Activated T-cell treated with anti-CD3 and anti-CD28 coated beads for 48 hours (primary cell): ENCODE measurements around the gene RNF181.
"Not testable (repeated sequence)": the region's sequence is repeated elsewhere in the genome, so short reads cannot be mapped to it uniquely, and the experiment has no call there.

ENCODE experiments used
- DNase-seq: peaks from one replicate; pipeline ENCODE4 v3.0.0-alpha.2; 2020; ENCODE audit warnings: low read depth

Gene RNF181

GRCh38 chr2:85614757-85615156 is 19.2 kb downstream of the RNF181 start:
- DNase-seq = peak; percentile 17

DNA sequence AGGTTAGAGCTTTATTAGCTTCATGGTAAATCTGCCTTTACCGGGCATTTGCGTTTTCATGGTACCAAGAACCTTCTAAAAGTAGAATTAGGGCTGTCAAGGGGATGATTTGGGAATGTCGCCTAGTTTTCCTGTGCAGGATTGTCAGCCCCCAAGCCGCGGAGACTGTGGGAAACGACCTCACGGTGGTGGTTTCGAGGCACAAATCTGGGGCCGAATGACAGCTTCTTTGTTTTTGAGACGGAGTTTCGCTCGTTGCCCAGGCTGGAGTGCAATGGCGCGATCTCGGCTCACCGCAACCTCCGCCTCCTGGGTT is 19.8 kb downstream of the RNF181 start:
- DNase-seq = no peak

DNA sequence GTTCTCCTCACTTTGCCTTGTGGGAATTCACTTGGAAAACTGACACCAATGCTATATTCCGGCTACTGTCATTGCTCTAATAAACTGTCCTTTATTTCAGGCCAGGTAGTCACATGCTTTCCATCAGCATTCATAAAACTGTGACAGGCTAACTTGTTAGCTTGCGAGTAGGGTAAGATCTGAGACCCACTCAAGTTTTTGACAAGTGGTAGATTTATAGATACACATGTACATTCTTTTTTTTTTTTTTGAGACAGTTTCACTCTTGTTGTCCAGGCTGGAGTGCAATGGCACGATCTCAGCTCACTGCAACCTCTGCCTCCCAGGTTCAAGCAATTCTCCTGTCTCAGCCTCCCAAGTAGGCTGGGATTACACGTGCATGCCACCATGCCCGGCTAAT is 22.2 kb downstream of the RNF181 start:
- not testable (repeated sequence) for DNase-seq

- DNase-seq = no peak
These were observed 24.1 kb downstream of the RNF181 start for GRCh38 chr2:85619617-85620016.

GRCh38 chr2:85621338-85621737 is 25.8 kb downstream of the RNF181 start:
- DNase-seq = no peak

- no peak for DNase-seq
These were observed 28.4 kb downstream of the RNF181 start for GRCh38 chr2:85623991-85624390.

DNA sequence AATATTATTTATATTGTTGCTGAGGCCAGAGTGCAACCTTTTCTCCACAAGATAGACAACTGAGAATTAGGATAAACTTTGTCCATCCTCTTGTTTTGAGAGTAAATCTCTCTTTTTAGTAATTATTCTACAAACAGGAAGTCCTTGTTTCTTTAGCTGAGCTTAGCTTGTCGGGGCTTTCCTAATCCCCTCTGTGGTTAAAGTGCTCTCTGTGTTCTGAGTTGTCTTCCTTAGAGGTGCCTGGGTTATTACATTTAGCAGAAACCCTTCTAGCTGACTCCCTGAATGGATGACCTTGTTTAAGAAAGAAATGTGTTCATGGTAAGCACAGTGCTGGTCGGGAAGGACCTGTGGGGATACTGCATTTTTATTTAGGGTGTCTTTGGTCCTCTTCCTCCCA is 33.1 kb downstream of the RNF181 start:
- no peak for DNase-seq

DNA sequence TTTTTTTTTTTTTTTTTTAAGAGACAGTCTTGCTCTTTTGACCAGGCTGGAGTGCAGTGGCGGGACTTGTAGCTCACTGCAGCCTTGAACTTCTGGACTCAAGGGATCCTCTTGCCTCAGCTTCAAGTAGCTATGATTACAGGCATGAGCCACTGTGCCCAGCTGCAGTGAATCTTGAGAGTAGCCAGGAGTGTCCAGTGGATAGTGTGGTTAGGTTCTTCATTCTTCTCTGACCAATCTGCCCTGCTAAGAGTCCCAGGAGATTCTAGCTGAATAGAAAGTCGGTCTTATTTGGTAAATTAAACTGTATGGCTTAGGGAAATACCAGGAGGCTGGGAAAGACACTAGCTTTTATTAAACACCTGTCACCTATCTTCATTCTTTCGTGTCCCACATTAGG is 35.8 kb downstream of the RNF181 start:
- DNase-seq = no peak

GRCh38 chr2:85635011-85635410 is 39.5 kb downstream of the RNF181 start:
- DNase-seq = no peak

DNA sequence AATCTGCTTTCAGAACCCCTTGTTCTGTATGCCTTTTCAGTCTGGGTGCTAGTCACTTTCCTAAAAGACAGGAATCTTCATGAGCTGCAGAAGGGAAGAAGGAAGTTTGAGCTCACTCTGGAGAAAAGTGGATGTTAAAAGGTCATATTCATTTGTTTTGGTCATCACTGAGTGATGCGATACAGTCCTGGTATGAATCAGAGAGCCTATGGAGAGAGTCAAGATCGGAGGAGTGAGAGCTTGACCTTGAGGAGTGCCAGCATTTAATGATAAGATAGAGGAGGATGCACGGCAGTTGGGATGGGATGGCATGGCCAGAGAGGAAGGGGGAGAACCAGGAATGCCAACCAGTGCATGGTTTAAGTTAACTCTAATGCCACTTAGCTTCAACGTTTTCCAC is 40.1 kb downstream of the RNF181 start:
- no peak for DNase-seq

DNA sequence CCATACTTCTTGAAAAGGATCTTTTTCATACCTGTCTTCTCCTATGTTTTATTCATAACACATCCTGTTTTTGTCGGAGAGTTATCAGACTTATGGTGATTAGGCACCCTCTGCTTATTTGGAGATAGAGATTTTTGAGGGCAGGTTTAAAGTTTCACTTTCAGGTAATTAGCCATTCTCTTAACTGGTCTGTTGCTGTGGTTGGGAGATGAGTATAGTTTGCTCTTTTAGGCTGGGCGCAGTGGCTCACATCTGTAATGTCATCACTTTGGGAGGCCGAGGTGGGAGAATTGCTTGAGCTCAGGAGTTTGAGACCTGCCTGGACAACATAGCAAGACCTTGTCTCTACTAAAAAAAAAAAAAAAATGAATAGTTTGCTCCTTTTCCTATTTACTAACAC is 47.2 kb downstream of the RNF181 start:
- no peak for DNase-seq

DNA sequence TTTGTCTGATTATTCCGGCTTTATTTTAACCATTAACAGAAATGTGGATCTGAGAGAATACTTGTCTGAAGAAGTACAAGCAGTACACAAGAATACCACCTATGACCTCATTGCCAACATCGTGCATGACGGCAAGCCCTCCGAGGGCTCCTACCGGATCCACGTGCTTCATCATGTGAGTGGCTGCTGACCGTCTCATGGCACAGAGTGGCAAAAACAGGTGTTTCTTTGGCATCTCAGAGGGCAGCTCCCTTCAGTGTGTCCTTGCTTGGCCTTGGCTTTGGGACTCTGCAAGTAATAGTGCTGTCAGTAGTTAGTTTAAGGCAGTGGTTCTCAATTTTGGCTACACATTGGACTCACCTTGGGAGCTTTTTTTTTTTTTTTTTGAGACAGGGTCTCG is 49.4 kb downstream of the RNF181 start:
- DNase-seq = no peak

- no peak for DNase-seq
These were observed 50.6 kb downstream of the RNF181 start for GRCh38 chr2:85646166-85646565.
